HepG2 (cell line): Measurements from ENCODE around the gene TIMM10. TPM values are rescaled to one million over a fixed set of nuclear protein-coding genes. Genes with fewer than 3 reads are reported as not detected.

ENCODE experiments used
- ATRX ChIP-seq: sonication (generic); formaldehyde crosslinking; IDR thresholded peaks from 2 replicates; pipeline ENCODE4 v1.4.0; 2020; ENCODE audit warnings: missing genetic modification reagents, borderline replicate concordance
- BRF2 ChIP-seq: sonication (generic); formaldehyde crosslinking; IDR thresholded peaks from 2 replicates; pipeline ENCODE4 v1.8.1; 2022; ENCODE audit warnings: mild to moderate bottlenecking, missing genetic modification reagents
- DDIT3 ChIP-seq: sonication (generic); formaldehyde crosslinking; IDR thresholded peaks from 2 replicates; pipeline ENCODE4 v1.4.0; 2020; ENCODE audit warnings: mild to moderate bottlenecking, missing genetic modification reagents
- FOXK1 ChIP-seq: sonication (generic); formaldehyde crosslinking; IDR thresholded peaks from 2 replicates; pipeline ENCODE4 v1.4.0; 2020; ENCODE audit warnings: low read depth, missing genetic modification reagents, borderline replicate concordance
- GATA4 ChIP-seq: sonication (generic); IDR thresholded peaks from 2 replicates; pipeline ENCODE4 v1.6.1; 2016; ENCODE audit warnings: antibody characterized with exemption, low read depth, borderline replicate concordance
- HIVEP1 ChIP-seq: sonication (generic); formaldehyde crosslinking; IDR thresholded peaks from 2 replicates; pipeline ENCODE4 v1.4.0; 2020; ENCODE audit warnings: mild to moderate bottlenecking, missing genetic modification reagents
- HNF4A ChIP-seq: sonication (generic); formaldehyde crosslinking; IDR thresholded peaks from 2 replicates; pipeline ENCODE4 v1.4.0; 2020; ENCODE audit warnings: missing genetic modification reagents
- IKZF1 ChIP-seq: fragments of 450-650 bp; IDR thresholded peaks from 2 replicates; pipeline ENCODE4 v1.7.1; 2016
- NFATC3 ChIP-seq: sonication (generic); formaldehyde crosslinking; IDR thresholded peaks from 2 replicates; pipeline ENCODE4 v1.5.1; 2020; ENCODE audit warnings: mild to moderate bottlenecking, missing genetic modification reagents
- NR2F1 ChIP-seq, 2 experiments: fragments of 450-650 bp in 1 of 2; formaldehyde crosslinking in 1 of 2; IDR thresholded peaks; 2 replicates each; pipeline versions ENCODE4 v1.5.0 to v1.6.1; 2016 to 2020; ENCODE audit warnings: mild to moderate bottlenecking in 1 of 2, missing compliant biosample characterization in 1 of 2, missing genetic modification reagents in 1 of 2, moderate library complexity in 1 of 2
- TEF ChIP-seq: sonication (generic); formaldehyde crosslinking; IDR thresholded peaks from 2 replicates; pipeline ENCODE4 v1.5.0; 2020; ENCODE audit warnings: missing genetic modification reagents
- TFE3 ChIP-seq: IDR thresholded peaks from 2 replicates; pipeline ENCODE4 v1.6.1; 2016
- ZBTB7B ChIP-seq: sonication (generic); formaldehyde crosslinking; IDR thresholded peaks from 2 replicates; pipeline ENCODE4 v1.4.0; 2020; ENCODE audit warnings: missing genetic modification reagents
- ZFY ChIP-seq: sonication (generic); formaldehyde crosslinking; IDR thresholded peaks from 2 replicates; pipeline ENCODE4 v1.4.0; 2020; ENCODE audit warnings: missing genetic modification reagents
- ZNF17 ChIP-seq: sonication (generic); formaldehyde crosslinking; IDR thresholded peaks from 2 replicates; pipeline ENCODE4 v1.5.0; 2020; ENCODE audit warnings: mild to moderate bottlenecking, missing genetic modification reagents
- ZNF446 ChIP-seq: sonication (generic); formaldehyde crosslinking; IDR thresholded peaks from 2 replicates; pipeline ENCODE4 v1.5.0; 2020; ENCODE audit warnings: mild to moderate bottlenecking, missing genetic modification reagents
- ZNF501 ChIP-seq: sonication (generic); formaldehyde crosslinking; IDR thresholded peaks from 2 replicates; pipeline ENCODE4 v1.5.1; 2020; ENCODE audit warnings: mild to moderate bottlenecking, moderate library complexity, missing genetic modification reagents
- ZNF773 ChIP-seq: sonication (generic); formaldehyde crosslinking; IDR thresholded peaks from 2 replicates; pipeline ENCODE4 v1.4.0; 2020; ENCODE audit warnings: missing genetic modification reagents, borderline replicate concordance
- ZSCAN22 ChIP-seq: sonication (generic); formaldehyde crosslinking; IDR thresholded peaks from 2 replicates; pipeline ENCODE4 v1.4.0; 2020; ENCODE audit warnings: mild to moderate bottlenecking, missing genetic modification reagents
- ZSCAN25 ChIP-seq: sonication (generic); formaldehyde crosslinking; IDR thresholded peaks from 2 replicates; pipeline ENCODE4 v1.8.0; 2022; ENCODE audit warnings: mild to moderate bottlenecking, missing genetic modification reagents
- polyA plus RNA-seq, 8 experiments: library from polyadenylated mRNA; depleted of rRNA in 3 of 8; stranded (reverse) in 7 of 8; unstranded in 1 of 8; fragments of >200 nt; fragmentation: Illumina TruSeq in 4 of 8; extraction: Trizol in 4 of 8; gene quantifications; 2 replicates each; pipeline versions ENCODE4 v1.2.1 to v1.2.3, GENCODE V29; 2011 to 2016; ENCODE audit warnings: low read depth in 4 of 8, missing spikeins in 1 of 8, mixed read lengths in 1 of 8; ENCODE audit not compliant: insufficient read depth in 1 of 8
- total RNA-seq, 5 experiments: library from RNA; depleted of rRNA; stranded (reverse); fragments of >200 nt; fragmentation: Illumina TruSeq; extraction: Trizol; gene quantifications; 2 replicates each; pipeline ENCODE4 v1.2.3, GENCODE V29; 2016; ENCODE audit warnings: low read depth in 1 of 5
- TF ChIP-seq, protein P1 (sequence below): sonication (generic); formaldehyde crosslinking; IDR thresholded peaks from 2 replicates; pipeline ENCODE4 v1.5.0; 2020; ENCODE audit warnings: mild to moderate bottlenecking, missing genetic modification reagents, borderline replicate concordance

The TIMM10 gene
- total and polyA plus RNA-seq, 2 of the 13 experiments (the other 11 are each of a cell fraction or from before 2014, with no cell fraction given), result 67.8 to 82.2 TPM

DNA sequence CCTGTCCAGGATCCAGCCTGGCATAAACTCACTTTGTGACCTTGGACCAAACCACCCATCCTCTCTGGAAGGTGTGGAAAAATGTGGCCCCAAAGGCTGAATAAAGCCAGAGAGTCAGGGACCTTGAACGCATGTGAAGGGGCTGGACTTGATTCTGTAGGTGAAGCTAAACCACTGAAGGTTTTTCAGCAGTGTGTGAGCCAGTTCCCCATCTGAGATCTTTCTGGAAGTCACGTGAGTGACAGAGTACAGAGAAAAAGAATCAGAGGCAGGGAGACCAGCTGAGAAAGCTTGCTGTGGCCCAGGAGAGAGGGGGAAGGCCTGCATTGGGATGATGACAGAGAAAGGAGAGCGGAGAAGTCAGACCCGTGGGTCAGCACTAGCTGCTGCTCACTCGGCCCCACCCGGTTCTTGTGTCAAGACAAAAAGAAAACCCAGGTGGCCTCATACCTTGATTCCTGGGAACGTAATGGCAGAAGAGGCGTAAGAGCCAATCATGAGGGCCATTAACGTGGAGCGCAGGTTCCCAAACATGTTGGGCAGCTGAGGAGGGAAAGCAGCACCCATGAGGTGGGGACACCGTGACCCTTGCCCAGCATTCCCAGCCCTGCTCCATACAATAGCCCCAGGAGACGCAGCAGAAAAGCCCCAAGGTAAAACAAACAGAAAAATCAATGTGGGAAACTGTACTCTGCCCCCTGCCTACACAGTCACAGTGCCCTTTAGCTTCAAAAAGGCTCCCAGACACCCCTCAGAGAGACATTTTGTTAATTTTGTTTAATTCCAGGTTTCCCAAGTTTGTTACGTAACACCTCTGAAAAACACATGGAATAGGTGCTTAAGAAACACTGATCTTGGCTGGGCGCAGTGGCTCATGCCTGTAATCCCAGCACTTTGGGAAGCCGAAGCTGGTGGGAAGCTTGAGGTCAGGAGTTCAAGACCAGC, 33.0 kb downstream of the TIMM10 start (continued):
- TF ChIP-seq GATA4 (no peak), FOXK1 (CRISPR knock-in tag) (peak; percentile 73), ZNF446 (CRISPR knock-in tag) (no peak), ZNF17 (CRISPR knock-in tag) (no peak), TEF (CRISPR knock-in tag) (peak; percentile 91; the same call in 1 of the 2 replicates), ZSCAN25 (0 out of 2 replicates have a peak, but pooled peaks have one; percentile 43), ATRX (CRISPR knock-in tag) (no peak), TFE3 (CRISPR knock-in tag) (peak; percentile 22; the same call in 1 of the 2 replicates), ZNF501 (peak; percentile 93), NR2F1 (CRISPR knock-in tag; IDR thresholded peaks at IDR 0.05) (peak; percentile 63 to 85), NFATC3 (CRISPR knock-in tag) (0 out of 2 replicates have a peak, but pooled peaks have one; percentile 18), DDIT3 (no peak), ZSCAN22 (CRISPR knock-in tag) (no peak), IKZF1 (no peak), HIVEP1 (CRISPR knock-in tag) (peak; percentile 45), ZNF773 (CRISPR knock-in tag) (no peak), BRF2 (CRISPR knock-in tag) (peak; percentile 23; the same call in 1 of the 2 replicates), ZFY (CRISPR knock-in tag) (peak; percentile 34; the same call in 1 of the 2 replicates), ZBTB7B (peak; percentile 82), HNF4A (CRISPR knock-in tag) (peak; percentile 95)
- TF ChIP-seq, protein P1, sequence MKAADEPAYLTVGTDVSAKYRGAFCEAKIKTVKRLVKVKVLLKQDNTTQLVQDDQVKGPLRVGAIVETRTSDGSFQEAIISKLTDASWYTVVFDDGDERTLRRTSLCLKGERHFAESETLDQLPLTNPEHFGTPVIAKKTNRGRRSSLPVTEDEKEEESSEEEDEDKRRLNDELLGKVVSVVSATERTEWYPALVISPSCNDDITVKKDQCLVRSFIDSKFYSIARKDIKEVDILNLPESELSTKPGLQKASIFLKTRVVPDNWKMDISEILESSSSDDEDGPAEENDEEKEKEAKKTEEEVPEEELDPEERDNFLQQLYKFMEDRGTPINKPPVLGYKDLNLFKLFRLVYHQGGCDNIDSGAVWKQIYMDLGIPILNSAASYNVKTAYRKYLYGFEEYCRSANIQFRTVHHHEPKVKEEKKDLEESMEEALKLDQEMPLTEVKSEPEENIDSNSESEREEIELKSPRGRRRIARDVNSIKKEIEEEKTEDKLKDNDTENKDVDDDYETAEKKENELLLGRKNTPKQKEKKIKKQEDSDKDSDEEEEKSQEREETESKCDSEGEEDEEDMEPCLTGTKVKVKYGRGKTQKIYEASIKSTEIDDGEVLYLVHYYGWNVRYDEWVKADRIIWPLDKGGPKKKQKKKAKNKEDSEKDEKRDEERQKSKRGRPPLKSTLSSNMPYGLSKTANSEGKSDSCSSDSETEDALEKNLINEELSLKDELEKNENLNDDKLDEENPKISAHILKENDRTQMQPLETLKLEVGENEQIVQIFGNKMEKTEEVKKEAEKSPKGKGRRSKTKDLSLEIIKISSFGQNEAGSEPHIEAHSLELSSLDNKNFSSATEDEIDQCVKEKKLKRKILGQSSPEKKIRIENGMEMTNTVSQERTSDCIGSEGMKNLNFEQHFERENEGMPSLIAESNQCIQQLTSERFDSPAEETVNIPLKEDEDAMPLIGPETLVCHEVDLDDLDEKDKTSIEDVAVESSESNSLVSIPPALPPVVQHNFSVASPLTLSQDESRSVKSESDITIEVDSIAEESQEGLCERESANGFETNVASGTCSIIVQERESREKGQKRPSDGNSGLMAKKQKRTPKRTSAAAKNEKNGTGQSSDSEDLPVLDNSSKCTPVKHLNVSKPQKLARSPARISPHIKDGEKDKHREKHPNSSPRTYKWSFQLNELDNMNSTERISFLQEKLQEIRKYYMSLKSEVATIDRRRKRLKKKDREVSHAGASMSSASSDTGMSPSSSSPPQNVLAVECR (CRISPR knock-in tag), result peak; percentile 62; the same call in 1 of the 2 replicates
